GM21723 (cell line): ENCODE data around the gene DNAH9.

Source experiments
- ATAC-seq: cut with Tn5 transposase; IDR thresholded peaks from one replicate; pipeline ENCODE4 v1.9.1; 2021; ENCODE audit warnings: mild to moderate bottlenecking, moderate library complexity; ENCODE audit not compliant: unreplicated experiment

DNAH9 gene

GRCh38 chr17:11589716-11590115 is 8.6 kb upstream of the DNAH9 start:
- ATAC-seq: no peak

DNA sequence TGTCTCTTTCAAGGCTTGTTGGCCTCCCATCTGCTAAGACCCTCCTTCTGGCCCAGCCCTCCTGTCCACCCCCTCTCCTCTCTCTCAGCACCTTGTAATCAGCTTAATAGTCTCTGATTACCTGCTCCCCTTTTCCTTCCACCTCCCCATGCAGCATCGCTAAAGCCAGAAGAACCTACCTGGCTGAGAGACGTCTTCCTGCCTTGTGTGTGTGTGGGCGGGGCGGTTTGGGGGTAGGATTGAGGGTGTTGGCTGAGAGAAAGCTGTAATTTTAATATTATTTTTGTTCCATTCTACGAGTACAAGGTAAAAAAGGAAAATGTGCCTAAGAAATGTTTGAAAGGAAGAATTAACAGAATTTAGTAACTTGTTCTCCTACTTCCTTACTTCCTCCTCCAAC is 3.4 kb downstream of the DNAH9 start:
- ATAC-seq: no peak

DNA sequence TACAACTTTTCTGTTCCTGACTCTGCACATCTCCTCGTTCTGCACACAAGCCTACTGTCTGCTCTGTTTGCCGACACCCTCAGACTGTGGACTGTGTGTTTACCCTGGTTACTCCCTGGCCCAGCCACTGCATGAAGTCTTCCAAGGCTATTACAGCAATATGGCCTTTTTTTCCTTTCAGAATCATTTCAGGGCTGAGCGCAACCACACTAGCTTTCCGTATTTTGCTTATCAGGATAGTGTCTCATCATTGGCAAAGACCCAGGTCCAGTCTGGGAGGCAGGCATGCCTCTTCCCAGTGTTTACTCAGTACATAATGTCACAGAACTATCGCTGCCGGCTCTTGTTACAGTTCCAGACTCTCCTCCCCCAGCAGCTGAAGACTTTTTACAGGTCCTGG is 10.1 kb downstream of the DNAH9 start:
- ATAC-seq: no peak

- no peak for ATAC-seq
Measured at GRCh38 chr17:11610999-11611566, 12.8 kb downstream of the DNAH9 start.

DNA sequence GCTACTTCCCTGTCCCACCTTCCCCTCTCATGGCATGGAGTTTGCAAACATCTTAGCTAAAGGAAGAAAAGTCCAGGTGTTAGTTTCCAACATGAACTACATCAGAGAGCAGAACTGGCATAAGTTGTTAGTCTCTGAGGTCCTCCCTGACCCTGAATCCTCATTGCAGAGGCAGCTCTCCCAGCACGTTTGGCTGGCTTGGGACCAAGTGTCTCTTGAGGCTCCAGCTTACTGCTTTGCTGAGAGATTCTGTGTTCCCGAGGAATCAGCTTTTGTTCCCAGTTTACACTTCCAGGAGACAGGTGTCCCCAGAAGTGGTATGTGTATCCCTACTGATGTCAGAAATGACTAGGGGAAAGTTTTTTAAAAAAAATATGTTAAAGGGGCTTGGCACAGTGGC is 14.7 kb downstream of the DNAH9 start:
- no peak for ATAC-seq

DNA sequence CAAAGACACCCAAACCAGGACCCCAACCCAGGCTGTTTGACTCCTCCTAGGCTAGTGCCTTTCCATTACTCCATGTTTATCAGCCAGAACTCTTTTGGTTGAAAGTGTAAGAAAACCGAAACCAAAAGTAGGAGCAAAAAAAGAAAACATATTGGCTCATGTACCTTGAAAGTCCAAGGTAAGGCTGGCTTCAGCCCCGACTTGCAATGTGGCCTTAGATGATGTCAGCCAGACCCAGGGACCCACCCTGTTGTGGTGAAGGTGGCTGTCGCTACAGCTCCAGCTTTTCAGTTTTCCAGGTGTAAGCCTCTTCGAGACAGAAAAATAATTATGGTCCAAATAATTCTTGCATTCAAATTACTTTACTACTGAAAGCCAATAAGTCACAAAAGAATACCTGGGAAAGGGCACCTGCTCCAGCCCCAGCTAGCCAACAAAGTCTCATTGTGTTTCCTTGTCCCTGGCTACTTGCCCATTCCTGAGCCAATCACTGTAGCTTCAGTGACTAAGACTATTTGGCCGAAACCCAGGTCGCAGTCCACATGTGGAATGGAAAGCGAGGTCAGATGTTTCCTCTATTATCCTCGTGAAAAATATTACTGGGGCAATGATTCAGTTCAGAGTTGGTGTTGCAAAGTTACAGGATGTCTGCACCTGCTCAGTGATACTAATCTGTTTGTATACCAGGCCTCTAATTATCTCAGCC is 20.7 kb downstream of the DNAH9 start:
- no peak for ATAC-seq

- no peak for ATAC-seq
Measured at GRCh38 chr17:11622492-11622891, 24.2 kb downstream of the DNAH9 start.

GRCh38 chr17:11624976-11625375 is 26.7 kb downstream of the DNAH9 start:
- ATAC-seq: no peak

DNA sequence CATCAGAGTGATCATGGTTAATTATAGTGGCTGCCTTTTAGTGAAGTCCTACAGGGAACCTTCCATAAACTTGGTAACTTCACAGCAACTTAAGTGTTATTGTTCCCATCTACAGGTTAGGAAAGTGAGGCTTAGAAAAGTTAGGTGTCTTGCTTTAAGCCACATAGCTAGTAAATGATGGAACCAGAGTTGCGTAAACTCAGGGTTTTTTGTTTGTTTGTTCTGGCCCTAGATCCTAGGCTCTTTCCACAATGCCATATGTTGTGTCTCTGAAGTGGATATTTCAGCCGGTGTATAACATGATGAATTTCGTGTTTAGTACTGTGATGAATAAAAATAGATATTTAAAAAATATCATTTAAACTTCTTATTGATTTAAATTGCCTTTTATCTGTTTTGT is 27.6 kb downstream of the DNAH9 start:
- no peak for ATAC-seq

GRCh38 chr17:11627301-11627940 is 29.2 kb downstream of the DNAH9 start:
- no peak for ATAC-seq

- ATAC-seq: no peak
Measured at GRCh38 chr17:11628374-11628773, 30.1 kb downstream of the DNAH9 start.

GRCh38 chr17:11628831-11629230 is 30.6 kb downstream of the DNAH9 start:
- no peak for ATAC-seq

GRCh38 chr17:11636771-11637170 is 38.5 kb downstream of the DNAH9 start:
- no peak for ATAC-seq

- no peak for ATAC-seq
Measured at GRCh38 chr17:11637796-11638195, 39.5 kb downstream of the DNAH9 start.

GRCh38 chr17:11638700-11639265 is 40.5 kb downstream of the DNAH9 start:
- ATAC-seq: no peak

DNA sequence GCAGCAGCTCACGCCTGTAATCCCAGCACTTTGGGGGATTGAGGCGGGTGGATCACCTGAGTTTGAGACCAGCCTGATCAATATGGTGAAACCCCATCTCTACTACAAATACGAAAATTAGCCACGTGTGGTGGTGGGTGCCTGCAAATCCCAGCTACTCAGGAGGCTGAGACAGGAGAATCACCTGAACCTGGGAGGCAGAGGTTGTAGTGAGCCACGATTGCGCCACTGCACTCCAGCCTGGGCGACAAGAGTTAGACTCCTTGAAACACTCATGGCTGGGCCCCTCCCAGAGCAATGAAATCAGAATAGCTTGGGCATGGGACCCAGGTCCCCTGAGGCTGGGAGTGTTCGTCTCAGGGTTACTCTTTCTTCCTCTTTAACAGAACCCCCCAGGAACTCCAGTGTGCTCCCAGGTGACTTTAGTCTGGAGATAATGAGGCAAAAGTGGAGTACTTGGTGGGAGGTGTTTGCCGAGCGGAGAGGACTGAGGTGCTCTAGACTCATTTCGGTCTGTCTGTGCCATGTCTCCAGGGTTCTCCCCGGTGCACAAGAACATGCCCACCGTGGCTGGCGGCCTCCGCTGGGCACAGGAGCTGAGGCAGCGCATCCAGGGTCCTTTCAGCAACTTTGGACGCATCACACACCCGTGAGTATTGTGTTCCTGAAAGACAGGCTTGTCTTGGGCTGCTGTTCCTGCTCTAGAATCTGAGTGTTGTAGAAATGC is 41.6 kb downstream of the DNAH9 start:
- no peak for ATAC-seq

- ATAC-seq: no peak
Measured at GRCh38 chr17:11640463-11640814, 42.2 kb downstream of the DNAH9 start.

GRCh38 chr17:11641521-11642275 is 43.4 kb downstream of the DNAH9 start:
- no peak for ATAC-seq

- no peak for ATAC-seq
Measured at GRCh38 chr17:11642655-11643054, 44.4 kb downstream of the DNAH9 start.

DNA sequence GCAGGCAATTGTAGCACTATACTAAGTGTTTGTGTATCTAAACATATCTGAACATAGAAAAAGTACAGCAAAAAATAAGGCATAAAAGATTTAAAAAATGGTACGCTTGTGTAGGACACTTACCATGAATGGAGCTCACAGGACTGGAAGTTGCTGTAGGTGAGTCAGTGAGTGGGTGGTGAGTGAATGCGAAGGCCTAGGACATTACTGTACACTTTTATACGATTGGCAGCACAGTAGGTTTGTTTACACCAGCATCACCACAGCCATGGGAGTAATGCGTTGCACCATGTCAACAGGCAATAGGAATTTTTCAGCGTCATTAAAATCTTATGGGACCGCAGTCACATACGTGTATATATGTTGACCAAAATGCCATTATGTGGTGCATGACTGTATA is 45.6 kb downstream of the DNAH9 start:
- ATAC-seq: no peak
